Measurements from ENCODE around the gene CYP26C1. TPM values are rescaled to one million over a fixed set of nuclear protein-coding genes. Genes with fewer than 3 reads are reported as not detected.
A peak's percentile ranks its signal among the peaks of the same experiment; 100 is the strongest.

Gene CYP26C1
- total RNA-seq, 2 experiments from 2014 or later, result not detected

DNA sequence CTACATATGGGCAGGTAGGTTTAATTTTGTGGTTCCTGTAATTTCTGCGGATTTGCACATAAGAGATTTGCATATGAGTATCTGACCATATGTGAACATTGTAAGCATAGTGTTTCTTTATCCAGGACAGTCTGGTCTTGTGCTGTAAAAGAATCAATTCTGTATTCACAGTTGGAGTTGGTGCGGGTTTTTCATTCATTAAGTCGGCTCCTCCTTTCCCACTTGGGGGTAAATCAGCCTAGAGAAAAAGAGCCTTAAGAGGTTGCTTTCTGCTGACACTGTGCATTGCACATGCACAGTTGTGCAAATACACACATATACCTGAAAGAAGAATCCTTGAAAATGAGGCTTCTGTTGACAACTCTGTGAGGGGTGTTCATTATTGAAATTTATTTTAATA lies 6.1 kb upstream of the CYP26C1 start:
- ChIA-PET CTCF (no interaction called here), POLR2A (no interaction called here)
- intact Hi-C loops (cut with micrococcal nuclease), result no loop called here
- Mint-ChIP-seq H3K4me1 (ENCODE audit: low read depth) (no peaks in the 10 kb centered on the region), H3K27ac (no peak overlapping the region), H3K27me3 (no peaks in the 10 kb centered on the region), H3K36me3 (peaks cover 19% of the 10 kb centered on the region), H3K9me3 (no peaks in the 10 kb centered on the region), H3K4me3 (no peak overlapping the region)
- no peak for DNase-seq

DNA sequence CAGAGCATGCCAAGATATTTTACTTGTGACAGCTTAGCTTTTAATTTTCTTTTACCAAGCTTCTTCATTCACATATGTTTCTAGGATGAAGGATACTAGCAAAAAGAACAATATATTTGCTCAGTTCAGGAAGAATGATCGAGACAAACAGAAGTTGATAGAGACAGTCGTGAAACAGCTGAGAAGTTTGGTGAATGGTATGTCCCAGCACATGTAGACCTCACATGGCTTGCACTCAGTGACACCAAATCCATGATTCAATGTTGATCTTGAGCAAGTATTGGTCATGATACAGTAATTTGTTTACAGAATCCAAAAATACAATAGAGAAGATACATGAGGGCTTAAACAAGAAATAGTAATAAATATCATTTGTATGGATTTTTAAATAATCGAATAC lies 2.5 kb upstream of the CYP26C1 start:
- no peak for DNase-seq
- peaks cover 20% of the 10 kb centered on the region for H3K27me3 Mint-ChIP-seq
- peaks cover 17% of the 10 kb centered on the region for H3K4me1 Mint-ChIP-seq (ENCODE audit: low read depth)
- intact Hi-C loops (cut with micrococcal nuclease), result no loop called here
- ChIA-PET POLR2A (no interaction called here), CTCF (interaction anchor here (0.6 to 1.3 kb wide), 3 partner anchors 10 to 52 kb away, joined by 3 to 4 read pairs (median 3); no protein-coding TSS in a partner anchor)
- H3K27ac Mint-ChIP-seq, result no peak overlapping the region
- peaks cover 24% of the 10 kb centered on the region for H3K36me3 Mint-ChIP-seq
- H3K4me3 Mint-ChIP-seq, result no peak overlapping the region
- no peaks in the 10 kb centered on the region for H3K9me3 Mint-ChIP-seq

DNA sequence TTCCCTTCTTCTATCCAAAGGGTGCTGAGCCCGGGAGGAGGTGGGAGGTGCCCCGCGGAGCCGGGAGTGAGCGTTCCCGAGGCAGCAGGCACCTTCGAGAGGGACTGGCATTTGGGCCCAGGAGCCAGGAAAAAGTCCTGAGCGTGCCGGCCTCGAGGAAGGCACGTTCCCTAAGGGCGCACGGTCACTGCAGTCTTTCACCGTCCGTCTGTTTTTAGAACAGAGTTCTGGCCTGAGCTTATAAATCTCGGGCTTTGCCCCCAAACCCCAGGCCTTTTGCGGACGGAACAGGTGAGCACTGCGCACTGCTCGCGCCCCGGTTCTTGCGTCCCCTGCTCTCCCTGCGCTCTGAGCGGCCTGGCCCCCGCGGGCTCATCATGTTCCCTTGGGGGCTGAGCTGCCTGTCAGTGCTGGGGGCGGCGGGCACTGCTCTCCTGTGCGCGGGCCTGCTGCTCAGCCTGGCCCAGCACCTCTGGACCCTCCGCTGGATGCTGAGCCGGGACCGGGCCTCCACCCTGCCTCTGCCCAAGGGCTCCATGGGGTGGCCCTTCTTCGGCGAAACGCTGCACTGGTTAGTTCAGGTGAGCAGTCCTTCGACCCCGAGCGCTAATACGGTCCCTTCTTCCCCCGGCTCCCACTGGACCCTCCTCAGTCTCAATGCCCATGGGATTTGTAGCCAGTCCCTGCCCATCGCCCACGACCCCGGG lies 442 bp downstream of the CYP26C1 start:
- H3K27ac Mint-ChIP-seq, result no peak overlapping the region
- H3K4me3 Mint-ChIP-seq, result no peak overlapping the region
- ChIA-PET POLR2A (no interaction called here), CTCF (interaction anchor here (1.6 to 2.4 kb wide), 3 partner anchors 14 to 96 kb away, joined by 4 to 9 read pairs (median 6); no protein-coding TSS in a partner anchor)
- peaks cover 23% of the 10 kb centered on the region for H3K4me1 Mint-ChIP-seq (ENCODE audit: low read depth)
- no peak for DNase-seq
- H3K9me3 Mint-ChIP-seq, result no peaks in the 10 kb centered on the region
- H3K27me3 Mint-ChIP-seq, result peaks cover 43% of the 10 kb centered on the region
- peaks cover 19% of the 10 kb centered on the region for H3K36me3 Mint-ChIP-seq
- intact Hi-C loops (cut with micrococcal nuclease), result loop anchor here (10.0 kb wide), 1 partner anchor 176 kb away; no protein-coding TSS in a partner anchor

DNA sequence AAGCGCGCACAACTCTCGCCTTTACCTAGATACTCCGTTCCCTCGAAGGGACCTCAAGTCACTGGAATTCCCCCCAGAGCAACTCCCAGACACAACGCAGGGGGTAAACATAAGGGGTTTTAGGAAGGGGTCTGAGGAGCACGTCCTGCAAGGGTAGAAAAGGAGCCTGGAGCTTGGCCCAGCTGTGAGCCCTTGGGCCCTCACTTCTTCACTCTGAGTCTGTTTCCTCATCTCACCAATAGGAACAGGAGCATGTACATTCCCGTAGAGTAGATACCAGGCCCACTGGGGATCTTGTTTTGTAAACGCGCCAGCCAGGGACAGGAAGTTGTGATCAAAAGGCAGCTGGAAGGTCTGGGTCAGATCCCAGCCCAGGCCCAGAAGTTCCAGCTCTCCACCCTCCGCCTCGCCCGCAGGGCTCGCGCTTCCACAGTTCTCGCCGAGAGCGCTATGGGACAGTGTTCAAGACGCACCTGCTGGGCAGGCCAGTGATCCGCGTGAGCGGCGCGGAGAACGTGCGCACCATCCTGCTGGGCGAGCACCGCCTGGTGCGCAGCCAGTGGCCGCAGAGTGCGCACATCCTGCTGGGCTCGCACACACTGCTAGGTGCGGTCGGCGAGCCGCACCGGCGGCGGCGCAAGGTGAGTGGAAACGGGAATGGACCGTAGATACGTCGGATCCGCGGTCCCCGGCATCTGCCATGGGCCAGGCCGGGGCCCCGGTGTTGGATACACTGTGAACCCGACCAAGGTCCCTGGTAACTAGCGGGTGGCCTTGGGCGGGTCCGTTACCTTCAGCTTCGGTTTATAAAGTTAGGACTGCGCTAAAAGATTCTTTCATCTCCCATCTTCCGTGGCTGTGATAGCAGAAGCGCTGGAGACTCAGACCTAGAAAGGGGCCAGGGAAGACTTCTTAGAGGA lies 1.3 kb downstream of the CYP26C1 start:
- Mint-ChIP-seq H3K27me3 (peaks cover 49% of the 10 kb centered on the region), H3K4me1 (ENCODE audit: low read depth) (peaks cover 23% of the 10 kb centered on the region), H3K4me3 (peak overlapping the region; percentile 60), H3K36me3 (peaks cover 18% of the 10 kb centered on the region), H3K27ac (no peak overlapping the region), H3K9me3 (no peaks in the 10 kb centered on the region)
- intact Hi-C loops (cut with micrococcal nuclease), result loop anchor here (10.0 kb wide), 1 partner anchor 177 kb away; no protein-coding TSS in a partner anchor
- CTCF ChIA-PET, result interaction anchor here (1.0 to 2.4 kb wide), 10 partner anchors 8 to 225 kb away, joined by 3 to 9 read pairs (median 4); partner anchors contain the start of gene CYP26A1
- no peak for DNase-seq
- POLR2A ChIA-PET, result no interaction called here

DNA sequence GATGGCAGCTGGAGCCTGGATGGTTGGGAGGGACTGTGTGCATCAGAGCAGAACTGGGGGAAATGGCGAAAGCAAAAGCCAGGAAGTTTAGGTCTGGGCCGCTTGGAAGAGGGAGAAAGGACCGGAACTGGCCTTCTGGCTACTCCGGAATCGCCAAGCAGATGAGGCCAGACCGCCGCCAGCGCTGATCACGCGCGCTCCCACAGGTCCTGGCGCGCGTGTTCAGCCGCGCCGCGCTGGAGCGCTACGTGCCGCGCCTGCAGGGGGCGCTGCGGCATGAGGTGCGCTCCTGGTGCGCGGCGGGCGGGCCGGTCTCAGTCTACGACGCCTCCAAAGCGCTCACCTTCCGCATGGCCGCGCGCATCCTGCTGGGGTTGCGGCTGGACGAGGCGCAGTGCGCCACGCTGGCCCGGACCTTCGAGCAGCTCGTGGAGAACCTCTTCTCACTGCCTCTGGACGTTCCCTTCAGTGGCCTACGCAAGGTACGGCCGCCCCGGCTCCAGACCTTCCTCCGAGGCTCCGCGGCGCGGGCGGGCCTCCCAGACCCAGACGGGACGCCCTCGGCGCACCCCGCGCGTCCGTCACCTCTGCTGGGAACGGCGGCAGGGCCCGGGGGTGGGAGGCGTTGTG lies 2.0 kb downstream of the CYP26C1 start:
- peaks cover 57% of the 10 kb centered on the region for H3K27me3 Mint-ChIP-seq
- H3K27ac Mint-ChIP-seq, result no peak overlapping the region
- peaks cover 16% of the 10 kb centered on the region for H3K36me3 Mint-ChIP-seq
- ChIA-PET POLR2A (no interaction called here), CTCF (interaction anchor here (0.6 to 2.4 kb wide), 11 partner anchors 8 to 224 kb away, joined by 3 to 9 read pairs (median 4); partner anchors contain the start of gene CYP26A1)
- H3K4me3 Mint-ChIP-seq, result peak overlapping the region; percentile 60
- intact Hi-C loops (cut with micrococcal nuclease), result loop anchor here (10.0 kb wide), 1 partner anchor 178 kb away; no protein-coding TSS in a partner anchor
- H3K4me1 Mint-ChIP-seq (ENCODE audit: low read depth), result peaks cover 23% of the 10 kb centered on the region
- no peaks in the 10 kb centered on the region for H3K9me3 Mint-ChIP-seq
- DNase-seq, result peak; percentile 70

DNA sequence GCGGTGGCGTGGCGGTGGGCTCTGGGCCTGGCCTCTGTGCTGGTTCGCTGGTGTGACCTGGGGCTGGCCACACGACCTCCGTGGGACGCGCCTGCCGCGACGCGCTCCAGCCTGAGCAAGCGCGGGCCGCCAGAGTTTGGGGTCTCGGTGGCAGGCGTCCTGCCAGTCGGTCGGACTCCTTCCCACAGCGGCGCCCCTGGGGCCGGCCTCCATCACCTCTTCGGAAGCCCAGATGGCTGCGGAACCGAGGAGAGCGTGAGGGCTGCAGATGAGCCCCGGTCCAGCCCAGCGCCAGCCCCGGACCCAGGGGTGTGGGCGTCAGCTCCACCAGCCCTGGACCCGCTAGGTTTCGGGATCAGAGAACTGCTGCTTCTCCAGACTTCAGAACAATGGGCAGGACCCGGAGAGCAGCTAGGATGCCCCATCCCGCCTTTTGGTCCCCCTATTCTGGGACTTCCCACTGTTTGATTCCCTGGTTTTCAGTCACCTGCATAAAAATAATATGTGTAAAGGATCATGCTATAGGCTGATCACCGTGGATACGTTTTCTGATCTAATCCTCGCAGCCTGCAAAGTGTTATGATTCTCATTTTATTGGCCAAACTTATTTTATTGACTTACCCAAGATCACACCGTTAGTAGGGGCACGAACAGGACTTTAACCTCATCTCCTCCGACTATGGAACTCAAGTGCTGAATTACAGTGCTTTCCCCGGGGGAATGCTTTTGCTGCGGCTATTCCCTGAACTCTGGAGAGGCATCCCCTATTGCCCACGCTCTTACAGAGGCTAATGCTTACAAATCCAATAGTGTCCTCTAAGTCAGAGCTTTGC lies 2.8 kb downstream of the CYP26C1 start:
- Mint-ChIP-seq H3K9me3 (no peaks in the 10 kb centered on the region), H3K4me3 (no peak overlapping the region), H3K36me3 (peaks cover 12% of the 10 kb centered on the region), H3K27ac (no peak overlapping the region), H3K4me1 (ENCODE audit: low read depth) (peaks cover 23% of the 10 kb centered on the region), H3K27me3 (peaks cover 62% of the 10 kb centered on the region)
- DNase-seq, result no peak
- ChIA-PET POLR2A (no interaction called here), CTCF (interaction anchor here (0.6 to 2.4 kb wide), 6 partner anchors 9 to 86 kb away, joined by 3 to 9 read pairs (median 4); no protein-coding TSS in a partner anchor)
- intact Hi-C loops (cut with micrococcal nuclease), result loop anchor here (10.0 kb wide), 1 partner anchor 179 kb away; no protein-coding TSS in a partner anchor

DNA sequence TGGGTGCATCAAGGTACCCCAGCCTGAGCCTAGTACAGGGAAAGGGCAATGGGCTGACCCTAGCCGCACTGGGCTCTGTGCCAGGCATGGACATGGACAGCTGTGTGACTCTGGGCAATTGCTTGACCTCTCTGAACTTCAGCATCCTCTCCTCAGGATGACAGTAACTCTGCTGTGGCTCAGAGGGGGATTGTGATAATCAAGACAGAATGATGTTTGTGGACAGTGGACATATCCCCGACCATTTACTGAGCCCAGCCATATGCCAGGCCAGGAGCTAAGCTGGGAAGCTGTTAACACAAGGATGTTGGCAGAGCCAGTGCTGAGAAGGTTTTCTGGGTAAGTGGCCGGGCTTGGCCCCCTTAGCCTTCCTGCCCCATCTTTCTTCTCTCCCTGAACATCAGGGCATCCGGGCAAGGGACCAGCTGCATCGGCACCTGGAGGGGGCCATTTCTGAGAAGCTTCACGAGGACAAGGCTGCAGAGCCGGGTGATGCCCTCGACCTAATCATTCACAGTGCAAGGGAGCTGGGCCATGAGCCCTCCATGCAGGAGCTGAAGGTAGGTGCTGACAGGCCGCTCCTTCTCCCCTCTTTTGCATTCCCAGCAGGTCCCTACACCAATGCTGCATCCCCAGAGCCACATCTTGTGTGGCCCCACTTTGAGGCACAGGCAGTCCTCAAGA lies 3.5 kb downstream of the CYP26C1 start:
- H3K9me3 Mint-ChIP-seq, result no peaks in the 10 kb centered on the region
- DNase-seq, result no peak
- H3K4me1 Mint-ChIP-seq (ENCODE audit: low read depth), result peaks cover 27% of the 10 kb centered on the region
- no peak overlapping the region for H3K27ac Mint-ChIP-seq
- CTCF ChIA-PET, result interaction anchor here (0.9 to 2.3 kb wide), 4 partner anchors 9 to 99 kb away, joined by 4 to 11 read pairs (median 5); no protein-coding TSS in a partner anchor
- intact Hi-C loops (cut with micrococcal nuclease), result loop anchor here (10.0 kb wide), 1 partner anchor 179 kb away; no protein-coding TSS in a partner anchor
- H3K27me3 Mint-ChIP-seq, result peaks cover 70% of the 10 kb centered on the region
- peaks cover 7% of the 10 kb centered on the region for H3K36me3 Mint-ChIP-seq
- POLR2A ChIA-PET, result no interaction called here
- no peak overlapping the region for H3K4me3 Mint-ChIP-seq

DNA sequence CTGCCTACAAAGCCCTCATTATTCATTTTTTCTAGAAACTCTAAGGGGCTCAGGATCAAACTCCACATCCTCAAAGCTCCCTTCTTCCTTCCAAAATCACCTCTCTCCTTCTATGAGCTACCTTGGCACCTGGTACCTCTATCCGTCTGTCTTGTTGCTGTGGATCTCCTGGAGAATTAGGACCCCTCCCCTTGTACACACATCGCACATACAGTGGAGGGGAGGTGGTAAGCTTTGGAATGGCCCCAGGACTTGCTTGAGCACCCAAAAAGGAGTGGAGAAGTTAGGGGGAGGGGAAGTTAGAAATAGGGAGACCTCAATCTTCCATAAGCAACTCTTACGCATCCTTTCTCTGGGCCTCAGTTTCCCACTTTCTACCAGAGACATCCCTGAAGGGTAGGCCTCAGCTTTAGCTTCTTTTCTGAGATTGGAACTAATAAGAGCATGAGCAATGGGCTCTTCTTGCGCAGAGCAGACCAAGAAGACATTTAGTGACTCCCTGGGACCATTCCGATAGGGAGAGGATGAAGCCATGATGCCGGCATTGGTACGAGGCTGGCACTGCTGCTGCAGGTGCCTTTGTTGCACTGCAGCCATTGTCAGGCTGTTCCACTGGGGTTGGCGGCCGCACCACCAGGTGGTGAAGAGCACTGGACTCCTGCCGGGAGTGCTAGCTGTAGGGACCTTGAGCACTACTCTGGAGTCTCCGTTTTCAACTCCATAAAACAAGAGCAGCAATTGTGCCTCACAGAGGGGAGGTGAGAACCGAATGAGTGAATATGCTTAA lies 4.5 kb downstream of the CYP26C1 start:
- Mint-ChIP-seq H3K4me1 (ENCODE audit: low read depth) (peaks cover 24% of the 10 kb centered on the region), H3K27ac (no peak overlapping the region), H3K36me3 (no peaks in the 10 kb centered on the region), H3K4me3 (no peak overlapping the region), H3K9me3 (no peaks in the 10 kb centered on the region), H3K27me3 (peaks cover 71% of the 10 kb centered on the region)
- ChIA-PET CTCF (interaction anchor here (1.0 to 2.3 kb wide), 5 partner anchors 8 to 288 kb away, joined by 3 to 11 read pairs (median 4); no protein-coding TSS in a partner anchor), POLR2A (no interaction called here)
- intact Hi-C loops (cut with micrococcal nuclease), result loop anchor here (10.0 kb wide), 1 partner anchor 180 kb away; no protein-coding TSS in a partner anchor
- DNase-seq, result no peak

DNA sequence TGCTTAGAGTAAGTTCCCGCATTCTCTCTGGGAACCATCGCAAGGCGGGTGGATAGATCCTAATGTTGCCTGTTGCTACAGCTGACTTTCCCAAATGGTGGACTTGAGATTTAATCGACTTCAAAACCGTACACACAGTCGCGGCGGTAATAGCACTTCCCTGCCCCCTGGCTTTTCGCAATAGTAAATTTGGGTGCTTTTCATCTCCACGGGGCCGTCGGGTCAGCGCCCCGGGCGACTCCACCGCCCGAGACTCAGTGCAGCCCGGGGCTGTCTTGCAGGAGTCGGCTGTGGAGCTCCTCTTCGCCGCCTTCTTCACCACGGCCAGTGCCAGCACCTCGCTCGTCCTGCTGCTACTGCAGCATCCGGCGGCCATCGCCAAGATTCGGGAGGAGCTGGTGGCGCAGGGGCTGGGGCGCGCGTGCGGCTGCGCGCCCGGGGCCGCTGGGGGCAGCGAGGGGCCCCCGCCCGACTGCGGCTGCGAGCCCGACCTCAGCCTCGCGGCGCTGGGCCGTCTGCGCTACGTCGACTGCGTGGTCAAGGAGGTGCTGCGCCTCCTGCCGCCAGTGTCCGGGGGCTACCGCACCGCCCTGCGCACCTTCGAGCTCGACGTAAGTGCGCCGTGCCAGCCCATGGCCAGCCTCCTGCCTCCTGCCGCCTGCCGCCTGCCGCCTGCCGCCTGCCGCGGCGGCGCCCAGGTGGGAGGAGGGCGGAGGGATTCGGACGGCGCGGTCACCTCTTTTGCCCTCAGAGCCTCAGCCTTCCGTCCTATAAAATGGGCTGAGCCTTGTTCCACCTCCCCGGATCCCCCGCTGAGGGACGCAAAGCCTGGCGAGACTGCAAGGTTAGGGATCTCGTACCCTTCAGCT lies 5.3 kb downstream of the CYP26C1 start:
- POLR2A ChIA-PET, result no interaction called here
- CTCF ChIA-PET, result interaction anchor here (1.0 to 2.3 kb wide), 3 partner anchors 64 to 287 kb away, joined by 3 to 11 read pairs (median 4); no protein-coding TSS in a partner anchor
- Mint-ChIP-seq H3K9me3 (no peaks in the 10 kb centered on the region), H3K4me3 (no peak overlapping the region), H3K36me3 (no peaks in the 10 kb centered on the region), H3K27me3 (peaks cover 76% of the 10 kb centered on the region), H3K27ac (no peak overlapping the region), H3K4me1 (ENCODE audit: low read depth) (peaks cover 23% of the 10 kb centered on the region)
- DNase-seq, result no peak
- intact Hi-C loops (cut with micrococcal nuclease), result loop anchor here (10.0 kb wide), 1 partner anchor 181 kb away; no protein-coding TSS in a partner anchor

Measured in activated CD4-positive, alpha-beta memory T cell treated with anti-CD3 and anti-CD28 coated beads for 36 hours (primary cell).